D721Med (cell line): Measurements from ENCODE around the gene CAPN13.

Experiments
- DNase-seq: peaks from one replicate; pipeline ENCODE4 v3.0.0; 2011; ENCODE audit warnings: low spot score; ENCODE audit not compliant: insufficient read length
- FAIRE-seq: peaks from 2 replicates; lab custom pipeline; 2011; peaks lifted over from hg19 to GRCh38; lab: Jason Lieb, UNC
- CTCF ChIP-seq: IDR thresholded peaks from 2 replicates; pipeline ENCODE4 v1.5.1; 2012; ENCODE audit warnings: mild to moderate bottlenecking, control low read depth; ENCODE audit not compliant: insufficient read depth; ENCODE audit errors: missing control alignments

The CAPN13 gene

GRCh38 chr2:30709516-30709915, 97.7 kb downstream of the CAPN13 start:
- no peak for TF ChIP-seq CTCF
- FAIRE-seq (no peak), DNase-seq (no peak)

GRCh38 chr2:30708491-30709290, 98.6 kb downstream of the CAPN13 start:
- TF ChIP-seq CTCF = peak; percentile 24
- no peak for DNase-seq
- no peak for FAIRE-seq

- TF ChIP-seq CTCF = no peak
- DNase-seq (no peak), FAIRE-seq (no peak)
These were observed 99.8 kb downstream of the CAPN13 start for GRCh38 chr2:30707304-30707903.

GRCh38 chr2:30706534-30707303, 100.5 kb downstream of the CAPN13 start:
- peak; percentile 91 for DNase-seq
- FAIRE-seq = peak; percentile 71
- TF ChIP-seq CTCF = peak; percentile 98

- FAIRE-seq = no peak
- no peak for DNase-seq
- no peak for TF ChIP-seq CTCF
These were observed 101.3 kb downstream of the CAPN13 start for GRCh38 chr2:30705711-30706533.

GRCh38 chr2:30705056-30705455, 102.2 kb downstream of the CAPN13 start:
- no peak for FAIRE-seq
- TF ChIP-seq CTCF = no peak
- no peak for DNase-seq
